ENCODE results near the gene CASP8. TPM values are rescaled to one million over a fixed set of nuclear protein-coding genes. Genes with fewer than 3 reads are reported as not detected.

CASP8 gene
- total and polyA plus RNA-seq, 2 of the 13 experiments (the other 11 are each of a cell fraction or from before 2014, with no cell fraction given) = 25.0 to 52.8 TPM

GRCh38 chr2:201257956-201258665, 2.2 kb upstream of the CASP8 start (continued):
- TF ChIP-seq, protein P1, sequence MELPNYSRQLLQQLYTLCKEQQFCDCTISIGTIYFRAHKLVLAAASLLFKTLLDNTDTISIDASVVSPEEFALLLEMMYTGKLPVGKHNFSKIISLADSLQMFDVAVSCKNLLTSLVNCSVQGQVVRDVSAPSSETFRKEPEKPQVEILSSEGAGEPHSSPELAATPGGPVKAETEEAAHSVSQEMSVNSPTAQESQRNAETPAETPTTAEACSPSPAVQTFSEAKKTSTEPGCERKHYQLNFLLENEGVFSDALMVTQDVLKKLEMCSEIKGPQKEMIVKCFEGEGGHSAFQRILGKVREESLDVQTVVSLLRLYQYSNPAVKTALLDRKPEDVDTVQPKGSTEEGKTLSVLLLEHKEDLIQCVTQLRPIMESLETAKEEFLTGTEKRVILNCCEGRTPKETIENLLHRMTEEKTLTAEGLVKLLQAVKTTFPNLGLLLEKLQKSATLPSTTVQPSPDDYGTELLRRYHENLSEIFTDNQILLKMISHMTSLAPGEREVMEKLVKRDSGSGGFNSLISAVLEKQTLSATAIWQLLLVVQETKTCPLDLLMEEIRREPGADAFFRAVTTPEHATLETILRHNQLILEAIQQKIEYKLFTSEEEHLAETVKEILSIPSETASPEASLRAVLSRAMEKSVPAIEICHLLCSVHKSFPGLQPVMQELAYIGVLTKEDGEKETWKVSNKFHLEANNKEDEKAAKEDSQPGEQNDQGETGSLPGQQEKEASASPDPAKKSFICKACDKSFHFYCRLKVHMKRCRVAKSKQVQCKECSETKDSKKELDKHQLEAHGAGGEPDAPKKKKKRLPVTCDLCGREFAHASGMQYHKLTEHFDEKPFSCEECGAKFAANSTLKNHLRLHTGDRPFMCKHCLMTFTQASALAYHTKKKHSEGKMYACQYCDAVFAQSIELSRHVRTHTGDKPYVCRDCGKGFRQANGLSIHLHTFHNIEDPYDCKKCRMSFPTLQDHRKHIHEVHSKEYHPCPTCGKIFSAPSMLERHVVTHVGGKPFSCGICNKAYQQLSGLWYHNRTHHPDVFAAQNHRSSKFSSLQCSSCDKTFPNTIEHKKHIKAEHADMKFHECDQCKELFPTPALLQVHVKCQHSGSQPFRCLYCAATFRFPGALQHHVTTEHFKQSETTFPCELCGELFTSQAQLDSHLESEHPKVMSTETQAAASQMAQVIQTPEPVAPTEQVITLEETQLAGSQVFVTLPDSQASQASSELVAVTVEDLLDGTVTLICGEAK (IDR thresholded peaks at IDR 0.05) = no peak
- TF ChIP-seq, protein P1 (CRISPR knock-in tag; IDR thresholded peaks at IDR 0.05) = peak; percentile 55; the same call in 1 of the 2 replicates
- TF ChIP-seq ZNF589 (CRISPR knock-in tag; conservative IDR thresholded peaks at IDR 0.05) (no peak), ATAD3A (CRISPR knock-in tag; IDR thresholded peaks at IDR 0.05) (no peak), REXO4 (CRISPR knock-in tag; IDR thresholded peaks at IDR 0.05; ENCODE audit: borderline replicate concordance) (no peak), AHDC1 (CRISPR knock-in tag; IDR thresholded peaks at IDR 0.05; ENCODE audit: borderline replicate concordance) (peak; percentile 37; the same call in 1 of the 2 replicates), RAD51 (IDR thresholded peaks at IDR 0.05; ENCODE audit: borderline replicate concordance) (no peak), ZNF605 (CRISPR knock-in tag; IDR thresholded peaks at IDR 0.05) (peak; percentile 87), ZNF17 (CRISPR knock-in tag; IDR thresholded peaks at IDR 0.05) (no peak), SAP130 (CRISPR knock-in tag; IDR thresholded peaks at IDR 0.05; ENCODE audit: low read depth) (peak; percentile 73), KLF11 (CRISPR knock-in tag; IDR thresholded peaks at IDR 0.05) (0 out of 2 replicates have a peak, but pooled peaks have one; percentile 70)
- TF ChIP-seq, protein P2, sequence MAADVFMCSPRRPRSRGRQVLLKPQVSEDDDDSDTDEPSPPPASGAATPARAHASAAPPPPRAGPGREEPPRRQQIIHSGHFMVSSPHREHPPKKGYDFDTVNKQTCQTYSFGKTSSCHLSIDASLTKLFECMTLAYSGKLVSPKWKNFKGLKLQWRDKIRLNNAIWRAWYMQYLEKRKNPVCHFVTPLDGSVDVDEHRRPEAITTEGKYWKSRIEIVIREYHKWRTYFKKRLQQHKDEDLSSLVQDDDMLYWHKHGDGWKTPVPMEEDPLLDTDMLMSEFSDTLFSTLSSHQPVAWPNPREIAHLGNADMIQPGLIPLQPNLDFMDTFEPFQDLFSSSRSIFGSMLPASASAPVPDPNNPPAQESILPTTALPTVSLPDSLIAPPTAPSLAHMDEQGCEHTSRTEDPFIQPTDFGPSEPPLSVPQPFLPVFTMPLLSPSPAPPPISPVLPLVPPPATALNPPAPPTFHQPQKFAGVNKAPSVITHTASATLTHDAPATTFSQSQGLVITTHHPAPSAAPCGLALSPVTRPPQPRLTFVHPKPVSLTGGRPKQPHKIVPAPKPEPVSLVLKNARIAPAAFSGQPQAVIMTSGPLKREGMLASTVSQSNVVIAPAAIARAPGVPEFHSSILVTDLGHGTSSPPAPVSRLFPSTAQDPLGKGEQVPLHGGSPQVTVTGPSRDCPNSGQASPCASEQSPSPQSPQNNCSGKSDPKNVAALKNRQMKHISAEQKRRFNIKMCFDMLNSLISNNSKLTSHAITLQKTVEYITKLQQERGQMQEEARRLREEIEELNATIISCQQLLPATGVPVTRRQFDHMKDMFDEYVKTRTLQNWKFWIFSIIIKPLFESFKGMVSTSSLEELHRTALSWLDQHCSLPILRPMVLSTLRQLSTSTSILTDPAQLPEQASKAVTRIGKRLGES (CRISPR knock-in tag; IDR thresholded peaks at IDR 0.05; ENCODE audit: borderline replicate concordance) = no peak

Data from HepG2 (cell line).